ENCODE results near the gene CCDC142. TPM values are rescaled to one million over a fixed set of nuclear protein-coding genes. Genes with fewer than 3 reads are reported as not detected.

Gene CCDC142
- total RNA-seq, 1 experiment from 2014 or later = 20.4 TPM

GRCh38 chr2:74441690-74442482, 40.9 kb downstream of the CCDC142 start, which contains the start of gene RTKN:
RTKN (minus strand) TSS chr2:74441937; CDS start chr2:74441816, 121 bp downstream.
- DNase-seq (ENCODE audit: low spot score) = no peak
- BruUV-seq (replicated peaks) = no TSS peak
- ChIA-PET POLR2A (ENCODE audit: low non-redundant PET) (no interaction called here), CTCF (no interaction called here)
- Histone ChIP-seq H3K4me1 (ENCODE audit: insufficient read depth, low read length, poor library complexity, severe bottlenecking) (peaks cover 47% of the 10 kb centered on the region), H3K27me3 (replicated peaks; ENCODE audit: insufficient read depth, low read depth, low read length, poor library complexity) (no peaks in the 10 kb centered on the region), H3K36me3 (ENCODE audit: insufficient read depth, low read length, poor library complexity, severe bottlenecking) (no peaks in the 10 kb centered on the region), H3K27ac (ENCODE audit: low read depth, low read length, poor library complexity, severe bottlenecking) (peak within 1 kb of the TSS; percentile 80), H3K4me3 (ENCODE audit: low read depth, low read length, poor library complexity, severe bottlenecking) (peak within 1 kb of the TSS; percentile 65), H3K9me3 (ENCODE audit: low read depth, low read length, poor library complexity, severe bottlenecking) (no peaks in the 10 kb centered on the region)
- TF ChIP-seq CTCF (conservative IDR thresholded peaks at IDR 0.05; ENCODE audit: low read depth, low read length) (no peak), EZH2 (IDR thresholded peaks at IDR 0.05; ENCODE audit: borderline replicate concordance, low read depth, low read length, poor library complexity, severe bottlenecking) (no peak)
- intact Hi-C loops (cut with micrococcal nuclease; ENCODE audit: unreplicated experiment) = no loop called here

GRCh38 chr2:74441170-74441689, 41.6 kb downstream of the CCDC142 start:
- BruUV-seq (replicated peaks) = no TSS peak
- intact Hi-C loops (cut with micrococcal nuclease; ENCODE audit: unreplicated experiment) = no loop called here
- Histone ChIP-seq H3K36me3 (ENCODE audit: insufficient read depth, low read length, poor library complexity, severe bottlenecking) (no peaks in the 10 kb centered on the region), H3K4me1 (ENCODE audit: insufficient read depth, low read length, poor library complexity, severe bottlenecking) (peaks cover 51% of the 10 kb centered on the region), H3K27me3 (replicated peaks; ENCODE audit: insufficient read depth, low read depth, low read length, poor library complexity) (no peaks in the 10 kb centered on the region), H3K4me3 (ENCODE audit: low read depth, low read length, poor library complexity, severe bottlenecking) (no peak overlapping the region), H3K27ac (ENCODE audit: low read depth, low read length, poor library complexity, severe bottlenecking) (peak overlapping the region; percentile 80), H3K9me3 (ENCODE audit: low read depth, low read length, poor library complexity, severe bottlenecking) (no peaks in the 10 kb centered on the region)
- no peak for DNase-seq (ENCODE audit: low spot score)
- CTCF ChIA-PET = no interaction called here
- no peak for TF ChIP-seq CTCF (conservative IDR thresholded peaks at IDR 0.05; ENCODE audit: low read depth, low read length)
- no peak for TF ChIP-seq EZH2 (IDR thresholded peaks at IDR 0.05; ENCODE audit: borderline replicate concordance, low read depth, low read length, poor library complexity, severe bottlenecking)
- POLR2A ChIA-PET (ENCODE audit: low non-redundant PET) = no interaction called here

- TF ChIP-seq CTCF (conservative IDR thresholded peaks at IDR 0.05; ENCODE audit: low read depth, low read length) (0 out of 2 replicates have a peak, but pooled peaks have one; percentile 32), EZH2 (IDR thresholded peaks at IDR 0.05; ENCODE audit: borderline replicate concordance, low read depth, low read length, poor library complexity, severe bottlenecking) (no peak)
- H3K9me3 ChIP-seq (ENCODE audit: low read depth, low read length, poor library complexity, severe bottlenecking) = no peaks in the 10 kb centered on the region
- POLR2A ChIA-PET (ENCODE audit: low non-redundant PET) = interaction anchor here (0.7 kb wide), 1 partner anchor 14 kb away, joined by 4 read pairs; the partner anchor contains the start of gene INO80B
- peak; percentile 90 for DNase-seq (ENCODE audit: low spot score)
- H3K27ac ChIP-seq (ENCODE audit: low read depth, low read length, poor library complexity, severe bottlenecking) = peak overlapping the region; percentile 80
- CTCF ChIA-PET = interaction anchor here (0.6 to 1.3 kb wide), 3 partner anchors 8 to 49 kb away, joined by 3 to 4 read pairs (median 3); no protein-coding TSS in a partner anchor
- peaks cover 51% of the 10 kb centered on the region for H3K4me1 ChIP-seq (ENCODE audit: insufficient read depth, low read length, poor library complexity, severe bottlenecking)
- H3K4me3 ChIP-seq (ENCODE audit: low read depth, low read length, poor library complexity, severe bottlenecking) = peak overlapping the region; percentile 65
- H3K27me3 ChIP-seq (replicated peaks; ENCODE audit: insufficient read depth, low read depth, low read length, poor library complexity) = no peaks in the 10 kb centered on the region
- no TSS peak for BruUV-seq (replicated peaks)
- H3K36me3 ChIP-seq (ENCODE audit: insufficient read depth, low read length, poor library complexity, severe bottlenecking) = no peaks in the 10 kb centered on the region
- intact Hi-C loops (cut with micrococcal nuclease; ENCODE audit: unreplicated experiment) = no loop called here
These were observed 42.2 kb downstream of the CCDC142 start for GRCh38 chr2:74440378-74441169.
